Mucosa of descending colon (tissue), 3 donors: ENCODE measurements around the gene HSPG2. TPM values are rescaled to one million over a fixed set of nuclear protein-coding genes. Genes with fewer than 3 reads are reported as not detected.

Experiments used
- ATAC-seq: fragments of 200-7000 bp; cut with Tn5 transposase; one replicate; pipeline ENCODE4 v1.9.1; 2020; ENCODE audit warnings: mild to moderate bottlenecking, moderate library complexity
- DNase-seq, 3 donors: peaks; one replicate each; pipeline ENCODE4 v3.0.0-alpha.2; 2020
- H3K36me3 ChIP-seq: fragments of 200-600 bp; one replicate; pipeline ENCODE4 v1.8.0; 2021; ENCODE audit warnings: low read depth, mild to moderate bottlenecking
- H3K4me1 ChIP-seq: fragments of 200-600 bp; one replicate; pipeline ENCODE4 v1.8.0; 2021; ENCODE audit warnings: low read depth, mild to moderate bottlenecking
- H3K4me3 ChIP-seq: fragments of 200-600 bp; one replicate; pipeline ENCODE4 v1.8.0; 2021; ENCODE audit warnings: mild to moderate bottlenecking
- H3K9me3 ChIP-seq: fragments of 200-600 bp; one replicate; pipeline ENCODE4 v1.8.0; 2021; ENCODE audit warnings: mild to moderate bottlenecking
- intact Hi-C, 2 donors: fragments of 100-400 bp; cut with DNase I in 1 of 2; cut with micrococcal nuclease in 1 of 2; formaldehyde crosslinking; loops; one replicate each; pipeline versions ENCODE4 v1.11.0 to v1.11.1; 2022; cut with DNase I, micrococcal nuclease
- total RNA-seq, 3 donors: library from RNA; stranded (reverse); fragmentation: NEBNext Ultra II Directional in 2 of 3; extraction: Animal tissue kit (Norgen Biotek cat#: 25700) in 2 of 3; gene quantifications; one replicate each; pipeline versions ENCODE4 v1.2.1 to v1.2.4, GENCODE V29; 2021 to 2023
- TF ChIP-seq, protein P1 (sequence below): fragments of 200-600 bp; IDR thresholded peaks from one replicate; pipeline ENCODE4 v1.8.0; 2022; ENCODE audit warnings: antibody characterized with exemption, mild to moderate bottlenecking
- donor health status: DM: no; HTN: no; CAD: no; lungs with moderate emphysema.
- donor health status: DM: no; HTN: no; CAD: no.
- donor health status: DM: no; HTN: yes; CAD: no.

HSPG2 gene
- total RNA-seq, 3 donors from 2014 or later: 142 to 436 (median 197) TPM

DNA sequence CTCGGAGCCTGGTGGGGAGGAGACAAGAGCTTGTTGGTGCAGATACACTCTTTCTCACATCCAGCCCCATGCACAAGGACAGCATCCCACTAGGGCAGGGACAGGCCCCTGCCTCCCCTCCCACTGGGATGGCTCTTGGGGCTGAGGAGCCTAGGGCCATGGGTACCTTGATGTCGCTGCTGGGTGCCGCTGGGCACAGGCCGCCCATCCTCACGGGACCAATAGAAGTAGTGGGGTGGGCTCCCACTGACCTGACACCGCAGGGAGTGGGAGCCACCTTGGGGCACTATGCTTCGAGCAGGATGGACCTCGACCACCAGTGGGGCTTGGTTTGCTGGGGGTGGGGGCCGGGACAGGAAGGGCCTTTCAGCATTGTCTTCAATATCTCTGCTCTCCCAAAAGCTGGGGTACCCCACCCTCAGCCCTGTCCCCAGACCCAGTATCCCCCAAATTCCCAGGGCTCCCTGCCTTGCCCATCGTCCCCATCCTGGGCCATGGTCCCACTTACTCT, 77.4 kb downstream of the HSPG2 start:
- H3K9me3 ChIP-seq: no peaks in the 10 kb centered on the region
- no peak for ATAC-seq
- TF ChIP-seq, protein P1, sequence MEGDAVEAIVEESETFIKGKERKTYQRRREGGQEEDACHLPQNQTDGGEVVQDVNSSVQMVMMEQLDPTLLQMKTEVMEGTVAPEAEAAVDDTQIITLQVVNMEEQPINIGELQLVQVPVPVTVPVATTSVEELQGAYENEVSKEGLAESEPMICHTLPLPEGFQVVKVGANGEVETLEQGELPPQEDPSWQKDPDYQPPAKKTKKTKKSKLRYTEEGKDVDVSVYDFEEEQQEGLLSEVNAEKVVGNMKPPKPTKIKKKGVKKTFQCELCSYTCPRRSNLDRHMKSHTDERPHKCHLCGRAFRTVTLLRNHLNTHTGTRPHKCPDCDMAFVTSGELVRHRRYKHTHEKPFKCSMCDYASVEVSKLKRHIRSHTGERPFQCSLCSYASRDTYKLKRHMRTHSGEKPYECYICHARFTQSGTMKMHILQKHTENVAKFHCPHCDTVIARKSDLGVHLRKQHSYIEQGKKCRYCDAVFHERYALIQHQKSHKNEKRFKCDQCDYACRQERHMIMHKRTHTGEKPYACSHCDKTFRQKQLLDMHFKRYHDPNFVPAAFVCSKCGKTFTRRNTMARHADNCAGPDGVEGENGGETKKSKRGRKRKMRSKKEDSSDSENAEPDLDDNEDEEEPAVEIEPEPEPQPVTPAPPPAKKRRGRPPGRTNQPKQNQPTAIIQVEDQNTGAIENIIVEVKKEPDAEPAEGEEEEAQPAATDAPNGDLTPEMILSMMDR: no peak
- H3K36me3 ChIP-seq: peaks cover 15% of the 10 kb centered on the region
- intact Hi-C loops: no loop called here
- H3K4me3 ChIP-seq: no peak overlapping the region
- no peak for DNase-seq
- H3K4me1 ChIP-seq: no peaks in the 10 kb centered on the region

DNA sequence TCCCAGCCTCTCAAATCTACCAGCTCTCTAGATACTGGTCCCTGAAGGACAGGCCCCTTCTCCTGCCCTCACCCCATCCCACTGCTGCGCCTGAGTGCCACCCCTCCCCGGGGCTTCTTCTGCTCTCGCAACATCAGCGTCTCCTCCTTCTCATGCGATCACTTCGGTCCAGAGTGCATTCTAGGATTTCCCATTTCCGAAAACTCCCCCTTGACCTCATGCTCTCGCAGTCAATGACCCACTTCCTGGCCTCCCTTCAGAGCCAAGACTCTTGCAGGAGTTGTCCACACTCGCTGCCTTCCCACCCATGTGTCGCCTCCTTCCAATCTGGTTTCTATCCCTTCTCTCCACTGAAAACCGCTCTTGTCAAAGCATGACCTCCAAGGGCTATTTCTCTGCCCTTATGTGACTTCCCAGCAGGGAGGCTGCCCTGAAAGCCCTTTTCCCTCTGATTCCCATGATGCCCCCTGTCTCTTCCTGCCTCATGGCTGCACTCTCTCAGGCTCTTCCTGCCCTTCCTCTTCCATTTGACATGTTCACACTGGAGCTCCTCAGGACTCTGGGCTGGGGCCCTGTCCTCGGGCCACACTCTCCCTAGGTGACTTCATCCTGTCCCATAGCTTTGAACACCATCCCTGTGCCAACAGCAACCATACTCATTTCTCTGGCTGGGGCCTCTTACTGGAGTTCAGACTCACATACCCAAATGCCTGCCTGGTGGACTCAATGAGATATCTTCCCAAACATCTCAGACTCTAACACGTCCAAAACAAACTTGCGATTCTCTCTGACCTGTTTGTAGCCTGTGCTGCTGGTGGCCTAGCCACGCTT, 79.1 kb downstream of the HSPG2 start:
- Histone ChIP-seq H3K36me3 (peaks cover 20% of the 10 kb centered on the region), H3K9me3 (no peaks in the 10 kb centered on the region), H3K4me1 (no peaks in the 10 kb centered on the region), H3K4me3 (no peak overlapping the region)
- TF ChIP-seq, protein P1: no peak
- ATAC-seq (no peak), DNase-seq (no peak)
- intact Hi-C loops: no loop called here

DNA sequence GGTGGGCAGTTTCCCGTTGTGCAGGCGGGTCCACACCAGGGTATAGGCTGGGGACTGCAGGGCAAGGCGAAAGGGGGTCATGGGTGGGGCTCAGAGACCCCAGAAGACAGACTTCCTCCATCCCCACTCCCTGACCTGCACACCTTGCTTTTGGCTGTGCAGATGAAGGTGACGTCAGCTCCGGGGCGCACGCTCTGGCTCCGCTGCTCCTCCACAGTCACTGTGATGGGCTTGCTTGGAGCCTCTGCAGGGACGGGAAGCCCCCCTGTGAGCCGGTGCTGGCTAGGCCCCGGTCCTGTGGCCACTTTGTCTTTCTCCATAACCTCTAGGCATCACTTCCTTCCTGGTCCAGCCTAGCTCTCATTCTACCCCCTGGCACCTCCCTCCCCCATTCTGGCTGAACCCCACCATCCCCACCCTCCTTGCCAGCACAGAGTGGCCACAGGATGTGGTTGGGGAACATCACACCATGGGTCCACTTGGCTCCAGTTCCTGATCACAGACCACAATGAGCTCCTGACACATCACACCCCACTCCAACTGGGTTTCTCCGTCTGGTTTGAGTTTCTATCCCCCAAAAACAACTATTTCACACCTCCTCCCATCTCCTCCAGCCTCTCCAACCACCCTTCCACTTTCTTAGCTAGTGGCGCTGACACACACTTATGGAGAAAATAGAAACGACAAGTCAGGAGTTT, 79.8 kb downstream of the HSPG2 start:
- TF ChIP-seq, protein P1: no peak
- DNase-seq (no peak), ATAC-seq (no peak)
- intact Hi-C loops: no loop called here
- Histone ChIP-seq H3K4me3 (no peak overlapping the region), H3K4me1 (no peaks in the 10 kb centered on the region), H3K9me3 (no peaks in the 10 kb centered on the region), H3K36me3 (peaks cover 26% of the 10 kb centered on the region)

DNA sequence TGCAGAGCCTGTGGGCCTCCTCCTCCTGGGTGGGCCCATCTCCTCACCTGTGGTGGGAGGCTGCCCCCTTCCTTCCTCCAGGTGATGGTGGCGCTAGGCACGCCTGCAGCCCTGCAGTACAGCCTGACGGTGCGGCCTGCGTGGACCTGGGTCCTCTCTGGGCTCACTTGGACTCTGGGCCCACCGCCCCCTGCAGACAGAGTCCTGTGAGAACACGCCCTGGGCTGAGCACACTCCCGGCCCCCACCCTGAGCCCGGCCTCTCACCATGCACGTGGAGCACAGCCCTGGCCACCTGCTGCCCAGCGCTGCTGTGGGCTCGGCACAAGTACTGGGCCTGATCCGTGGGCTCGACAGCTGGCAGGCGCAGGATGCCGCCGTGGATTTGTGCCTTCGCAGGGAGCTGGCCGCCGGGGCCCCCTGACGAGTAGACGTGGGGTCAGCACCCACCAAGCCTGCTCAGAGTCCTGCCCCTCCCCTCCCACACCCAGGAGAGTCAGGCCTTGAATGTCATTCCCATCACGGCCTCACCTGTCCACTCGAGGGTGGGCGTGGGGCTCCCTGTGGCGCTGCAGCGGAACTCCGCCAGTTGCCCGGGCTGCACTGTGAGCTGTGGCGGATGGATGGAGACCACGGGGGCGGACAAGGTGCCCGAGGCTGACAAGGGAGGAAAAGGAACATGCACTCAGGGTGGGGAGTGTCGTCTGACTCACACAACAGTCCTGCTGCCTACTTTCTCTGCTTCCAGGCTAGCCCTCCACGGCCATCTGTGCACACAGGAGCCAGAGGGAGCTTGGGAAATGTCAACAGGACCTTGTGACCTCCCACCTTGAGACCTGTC, 81.6 kb downstream of the HSPG2 start:
- no peak overlapping the region for H3K4me3 ChIP-seq
- H3K9me3 ChIP-seq: no peaks in the 10 kb centered on the region
- peaks cover 26% of the 10 kb centered on the region for H3K36me3 ChIP-seq
- TF ChIP-seq, protein P1: no peak
- DNase-seq (no peak), ATAC-seq (peak; percentile 14)
- intact Hi-C loops: no loop called here
- H3K4me1 ChIP-seq: no peaks in the 10 kb centered on the region

DNA sequence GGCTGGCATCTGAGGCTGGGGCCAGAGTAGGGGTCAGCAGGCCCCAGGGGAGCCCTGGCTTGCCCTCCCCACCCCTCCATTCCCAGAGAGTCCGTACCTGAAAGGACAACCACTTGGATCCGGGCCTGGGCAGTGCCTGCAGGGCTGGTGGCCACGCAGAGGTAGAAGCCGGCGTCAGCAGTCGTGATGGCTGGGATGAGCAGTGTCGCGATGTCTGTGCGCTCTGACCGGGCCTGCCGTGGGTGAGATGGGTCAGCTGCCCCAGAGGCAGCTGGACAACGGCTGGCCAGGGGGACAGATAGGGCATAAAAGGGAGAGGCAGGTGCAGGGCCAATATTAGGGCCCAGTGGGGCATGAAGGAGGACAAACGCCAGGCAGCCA, 82.4 kb downstream of the HSPG2 start:
- no peaks in the 10 kb centered on the region for H3K4me1 ChIP-seq
- TF ChIP-seq, protein P1: no peak
- DNase-seq (no peak), ATAC-seq (no peak)
- intact Hi-C loops: no loop called here
- H3K36me3 ChIP-seq: peaks cover 29% of the 10 kb centered on the region
- no peak overlapping the region for H3K4me3 ChIP-seq
- H3K9me3 ChIP-seq: no peaks in the 10 kb centered on the region
